Endothelial cell of umbilical vein (primary cell): Measurements from ENCODE around the gene GDE1. TPM values are rescaled to one million over a fixed set of nuclear protein-coding genes. Genes with fewer than 3 reads are reported as not detected.

Source experiments
- BruUV-seq: library from RNA; stranded (reverse); fragments of 400-500 nt; replicated peaks from 2 replicates; lab custom pipeline; 2021; lab: Mats Ljungman, UMichigan
- CTCF ChIA-PET: fragments of 300-600, 350-600 bp; sonication (Branson Sonifier 250); formaldehyde crosslinking; loops from one replicate; lab custom pipeline; 2021; ENCODE audit warnings: antibody characterized with exemption, inconsistent platforms; lab: Charles Lee
- POLR2A ChIA-PET: fragments of 300-600, 350-600 bp; sonication (Branson Sonifier 250); formaldehyde crosslinking; loops from one replicate; lab custom pipeline; 2021; ENCODE audit warnings: antibody characterized with exemption, inconsistent platforms; lab: Charles Lee
- DNase-seq: peaks from one replicate; pipeline ENCODE4 v3.0.0-alpha.2; 2011; ENCODE audit warnings: low read depth, low spot score
- FAIRE-seq: peaks from 2 replicates; lab custom pipeline; 2011; peaks lifted over from hg19 to GRCh38; lab: Jason Lieb, UNC
- H2AFZ ChIP-seq: 2 replicates; pipeline ENCODE4 v1.6.0; 2012; ENCODE audit warnings: low read depth, low read length, control low read depth, inconsistent platforms
- H3K27ac ChIP-seq: 2 replicates; pipeline ENCODE4 v1.5.1; 2011; ENCODE audit warnings: low read depth, mild to moderate bottlenecking, control low read depth, low read length, moderate library complexity; ENCODE audit not compliant: insufficient read depth
- H3K27me3 ChIP-seq, 2 experiments: 2 replicates each; pipeline versions ENCODE4 v1.6.0 to v1.6.1; 2011; ENCODE audit warnings: low read length in 2 of 2, mixed read lengths in 1 of 2; ENCODE audit not compliant: control insufficient read depth in 2 of 2, insufficient read depth in 2 of 2
- H3K36me3 ChIP-seq, 2 experiments: 2 replicates in 1 of 2; 3 replicates in 1 of 2; pipeline ENCODE4 v1.5.1; 2011; ENCODE audit warnings: low read length in 2 of 2, mild to moderate bottlenecking in 1 of 2, moderate library complexity in 1 of 2; ENCODE audit not compliant: control insufficient read depth in 2 of 2, insufficient read depth in 2 of 2; ENCODE audit errors: extremely low read depth in 1 of 2
- H3K4me1 ChIP-seq: 3 replicates; pipeline ENCODE4 v1.5.1; 2011; ENCODE audit warnings: mild to moderate bottlenecking, low read length; ENCODE audit not compliant: control insufficient read depth, insufficient read depth; ENCODE audit errors: extremely low read depth
- H3K4me2 ChIP-seq: 2 replicates; pipeline ENCODE4 v1.6.1; 2011; ENCODE audit warnings: low read length, control low read depth, mixed read lengths; ENCODE audit not compliant: insufficient read depth
- H3K4me3 ChIP-seq, 3 experiments: fragments of 200-600 bp in 1 of 3; sonication (generic), shearing (Covaris generic) in 1 of 3; replicated peaks in 1 of 3; 2 replicates each; pipeline ENCODE4 v1.5.1; 2011 to 2016; ENCODE audit warnings: control low read depth in 3 of 3, low read length in 3 of 3, mild to moderate bottlenecking in 2 of 3, inconsistent platforms in 1 of 3, low read depth in 1 of 3, moderate library complexity in 1 of 3; ENCODE audit not compliant: insufficient read depth in 1 of 3
- H3K79me2 ChIP-seq: 2 replicates; pipeline ENCODE4 v1.6.0; 2012; ENCODE audit warnings: low read length, inconsistent platforms; ENCODE audit not compliant: control insufficient read depth, insufficient read depth
- H3K9ac ChIP-seq: replicated peaks from 2 replicates; pipeline ENCODE3; 2011; ENCODE audit warnings: low read length, control low read depth; ENCODE audit not compliant: insufficient read depth; ENCODE audit errors: extremely low read depth
- H3K9me1 ChIP-seq: replicated peaks from 3 replicates; pipeline ENCODE4 v1.6.0; 2011; ENCODE audit warnings: mild to moderate bottlenecking, low read length; ENCODE audit not compliant: control insufficient read depth, insufficient read depth; ENCODE audit errors: extremely low read depth
- H3K9me3 ChIP-seq: replicated peaks from 2 replicates; pipeline ENCODE4 v1.5.1; 2012; ENCODE audit warnings: low read length, inconsistent platforms; ENCODE audit not compliant: control insufficient read depth, insufficient read depth
- H4K20me1 ChIP-seq: replicated peaks from 2 replicates; pipeline ENCODE3; 2011; ENCODE audit warnings: mild to moderate bottlenecking, low read length; ENCODE audit not compliant: control insufficient read depth, insufficient read depth; ENCODE audit errors: extremely low read depth
- CTCF ChIP-seq, 2 donors: IDR thresholded peaks; 1 replicate in 1 of 2; 2 replicates in 1 of 2; pipeline ENCODE4 v1.5.1; 2011; ENCODE audit warnings: low read length in 2 of 2, mild to moderate bottlenecking in 2 of 2, moderate library complexity in 2 of 2, control low read depth in 1 of 2, inconsistent platforms in 1 of 2, low read depth in 1 of 2; ENCODE audit not compliant: insufficient read depth in 1 of 2; ENCODE audit errors: extremely low read depth in 1 of 2
- EZH2 ChIP-seq: IDR thresholded peaks from 2 replicates; pipeline ENCODE4 v1.6.1; 2012; ENCODE audit warnings: borderline replicate concordance, low read depth, mild to moderate bottlenecking, moderate library complexity, low read length, inconsistent platforms; ENCODE audit not compliant: severe bottlenecking
- FOS ChIP-seq: IDR thresholded peaks from 2 replicates; pipeline ENCODE4 v1.6.1; 2011; ENCODE audit warnings: mild to moderate bottlenecking, low read length, moderate library complexity, borderline replicate concordance; ENCODE audit not compliant: insufficient read depth
- GATA2 ChIP-seq: IDR thresholded peaks from 2 replicates; pipeline ENCODE4 v1.7.0; 2011; ENCODE audit warnings: low read depth, mild to moderate bottlenecking, moderate library complexity, mixed read lengths, low read length; ENCODE audit not compliant: insufficient read length, insufficient read depth
- JUN ChIP-seq: IDR thresholded peaks from 2 replicates; pipeline ENCODE4 v1.6.1; 2011; ENCODE audit warnings: borderline replicate concordance, low read depth; ENCODE audit not compliant: insufficient read length, insufficient read depth
- MAX ChIP-seq: IDR thresholded peaks from 2 replicates; pipeline ENCODE4 v1.6.1; 2011; ENCODE audit not compliant: insufficient read depth, insufficient read length
- MYC ChIP-seq: IDR thresholded peaks from one replicate; pipeline ENCODE4 v1.6.1; 2011; ENCODE audit warnings: mild to moderate bottlenecking, low read depth, low read length
- POLR2A ChIP-seq: IDR thresholded peaks from 2 replicates; pipeline ENCODE4 v1.6.1; 2012; ENCODE audit warnings: low read depth, mild to moderate bottlenecking, control low read depth, low read length
- POLR2AphosphoS5 ChIP-seq: IDR thresholded peaks from 2 replicates; pipeline ENCODE4 v1.6.1; 2012; ENCODE audit warnings: low read depth, mild to moderate bottlenecking, control low read depth, low read length, moderate library complexity; ENCODE audit not compliant: insufficient read depth
- dilution Hi-C: fragments of 300-500 bp; cut with MboI; formaldehyde crosslinking; loops from one replicate; pipeline ENCODE4 v1.15.0; 2019; ENCODE audit warnings: low sequenced_read_pairs; ENCODE audit not compliant: extremely low pct_ligation_motif_present
- intact Hi-C: fragments of 100-400 bp; cut with micrococcal nuclease; formaldehyde crosslinking; loops from one replicate; pipeline ENCODE4 v1.10.0; 2022
- polyA plus RNA-seq, 4 experiments: library from polyadenylated mRNA; depleted of rRNA in 3 of 4; stranded (reverse) in 3 of 4; unstranded in 1 of 4; fragments of >200 nt; gene quantifications; 2 replicates each; pipeline versions ENCODE4 v1.2.1 to v1.2.3, GENCODE V29; 2011 to 2012; ENCODE audit warnings: missing spikeins in 1 of 4
- total RNA-seq: library from RNA; stranded (reverse); gene quantifications from 2 replicates; pipeline ENCODE4 v1.2.3, GENCODE V29; 2021

GDE1 gene
- total and polyA plus RNA-seq, 2 donors (not counting 3 experiments of a cell fraction or from before 2014, with no cell fraction given) = 34.9 to 50.5 TPM

GRCh38 chr16:19484096-19484495 lies 37.8 kb downstream of the GDE1 start:
- H3K36me3 ChIP-seq = no peaks in the 10 kb centered on the region
- no peak for DNase-seq
- dilution Hi-C loops (no loop called here), intact Hi-C loops (no loop called here)
- FAIRE-seq = no peak
- no peaks in the 10 kb centered on the region for H3K79me2 ChIP-seq
- TF ChIP-seq JUN (no peak), POLR2AphosphoS5 (no peak), MAX (no peak), MYC (no peak), CTCF (IDR thresholded peaks at IDR 0.05; ENCODE audit: extremely low read depth in 1 of 2, insufficient read depth in 1 of 2, low read depth in 1 of 2, low read length in 2 of 2) (no peak), EZH2 (no peak), POLR2A (no peak), FOS (no peak), GATA2 (no peak)
- no peaks in the 10 kb centered on the region for H3K9me1 ChIP-seq
- no peak overlapping the region for H3K27ac ChIP-seq
- H3K4me3 ChIP-seq = no peak overlapping the region
- CTCF ChIA-PET = no interaction called here
- no peak overlapping the region for H3K9ac ChIP-seq
- no peaks in the 10 kb centered on the region for H3K27me3 ChIP-seq
- no peaks in the 10 kb centered on the region for H4K20me1 ChIP-seq
- no peak overlapping the region for H3K4me2 ChIP-seq
- H3K4me1 ChIP-seq = no peaks in the 10 kb centered on the region
- no TSS peak for BruUV-seq
- POLR2A ChIA-PET = no interaction called here
- no peaks in the 10 kb centered on the region for H3K9me3 ChIP-seq
- no peak overlapping the region for H2AFZ ChIP-seq
